GM12878 (cell line): Measurements from ENCODE around the gene SPOCD1. TPM values are rescaled to one million over a fixed set of nuclear protein-coding genes. Genes with fewer than 3 reads are reported as not detected.

Source experiments
- ATAC-seq: fragments of 200-7000 bp; cut with Tn5 transposase; 3 replicates; pipeline ENCODE4 v1.9.1; 2020; ENCODE audit warnings: mild to moderate bottlenecking, moderate library complexity
- BruUV-seq: library from RNA; stranded (reverse); fragments of 400-500 nt; replicated peaks from 2 replicates; lab custom pipeline; 2021; lab: Mats Ljungman, UMichigan
- CTCF ChIA-PET: fragments of 300-600 bp; sonication (Branson Sonifier 250); formaldehyde crosslinking; extraction: SDS; loops from one replicate; lab custom pipeline; 2021; ENCODE audit warnings: inconsistent platforms; lab: Yijun Ruan, JAX
- POLR2A ChIA-PET: fragments of 350-600 bp; formaldehyde crosslinking; extraction: SDS; loops from one replicate; lab custom pipeline; 2021; ENCODE audit warnings: inconsistent platforms; lab: Charles Lee
- RAD21 ChIA-PET: fragments of 300-600 bp; sonication (Branson Sonifier 250); formaldehyde crosslinking; loops from one replicate; lab custom pipeline; 2023; ENCODE audit warnings: antibody characterized with exemption; ENCODE audit not compliant: unreplicated experiment; lab: Charles Lee
- SMC1A ChIA-PET: fragments of 300-600 bp; sonication (Branson Sonifier 250); formaldehyde crosslinking; loops from one replicate; lab custom pipeline; 2023; ENCODE audit not compliant: unreplicated experiment, uncharacterized antibody; lab: Charles Lee
- DNase-seq: peaks from one replicate; pipeline ENCODE4 v3.0.0-alpha.2; 2011; ENCODE audit warnings: low read depth, low spot score
- FAIRE-seq: peaks from 3 replicates; lab custom pipeline; 2011; peaks lifted over from hg19 to GRCh38; lab: Jason Lieb, UNC
- H2AFZ ChIP-seq: 2 replicates; pipeline ENCODE4 v1.6.0; 2011; ENCODE audit warnings: low read depth, low read length, control low read depth; ENCODE audit not compliant: control insufficient read depth
- H3K27ac ChIP-seq: 2 replicates; pipeline ENCODE4 v1.5.1; 2011; ENCODE audit warnings: control low read depth; ENCODE audit not compliant: control insufficient read depth, insufficient read depth
- H3K27me3 ChIP-seq, 2 experiments: replicated peaks in 1 of 2; 2 replicates each; pipeline versions ENCODE4 v1.6.0 to v1.6.1; 2011; ENCODE audit warnings: low read length in 1 of 2; ENCODE audit not compliant: control insufficient read depth in 2 of 2, insufficient read depth in 2 of 2
- H3K36me3 ChIP-seq, 2 experiments: 2 replicates each; pipeline ENCODE4 v1.5.1; 2011; ENCODE audit warnings: low read length in 1 of 2; ENCODE audit not compliant: control insufficient read depth in 2 of 2, insufficient read depth in 2 of 2
- H3K4me1 ChIP-seq: 2 replicates; pipeline ENCODE4 v1.6.1; 2011; ENCODE audit warnings: mild to moderate bottlenecking, low read length, moderate library complexity, mixed read lengths; ENCODE audit not compliant: control insufficient read depth, insufficient read depth
- H3K4me2 ChIP-seq: 2 replicates; pipeline ENCODE4 v1.6.0; 2011; ENCODE audit warnings: control low read depth; ENCODE audit not compliant: control insufficient read depth, insufficient read depth
- H3K4me3 ChIP-seq: fragments of 200-600 bp; sonication (generic); 2 replicates; pipeline ENCODE4 v1.5.1; 2016
- H3K79me2 ChIP-seq: 2 replicates; pipeline ENCODE4 v1.6.0; 2011; ENCODE audit warnings: low read length; ENCODE audit not compliant: control insufficient read depth, insufficient read depth
- H3K9ac ChIP-seq: 2 replicates; pipeline ENCODE4 v1.8.0; 2011; ENCODE audit warnings: low read length, control low read depth, mixed read lengths; ENCODE audit not compliant: control insufficient read depth, insufficient read depth
- H3K9me3 ChIP-seq: replicated peaks from 3 replicates; pipeline ENCODE4 v1.5.1; 2011; ENCODE audit warnings: mild to moderate bottlenecking, low read length; ENCODE audit not compliant: control insufficient read depth, insufficient read depth
- H4K20me1 ChIP-seq: 2 replicates; pipeline ENCODE4 v1.6.0; 2011; ENCODE audit not compliant: control insufficient read depth, insufficient read depth
- CREB1 ChIP-seq: IDR thresholded peaks from 2 replicates; pipeline ENCODE4 v1.6.1; 2012; ENCODE audit warnings: low read depth, mild to moderate bottlenecking, inconsistent platforms
- DPF2 ChIP-seq: fragments of 450-650 bp; IDR thresholded peaks from 2 replicates; pipeline ENCODE4 v1.6.1; 2017; ENCODE audit warnings: mild to moderate bottlenecking
- EGR1 ChIP-seq, 2 experiments: IDR thresholded peaks; 1 replicate in 1 of 2; 2 replicates in 1 of 2; pipeline ENCODE4 v1.6.1; 2011 to 2012; ENCODE audit warnings: low read depth in 2 of 2, low read length in 2 of 2, borderline replicate concordance in 1 of 2, mild to moderate bottlenecking in 1 of 2, moderate library complexity in 1 of 2
- HDAC6 ChIP-seq: fragments of 200-600 bp; sonication (generic); IDR thresholded peaks from one replicate; pipeline ENCODE4 v1.8.0; 2017; ENCODE audit warnings: antibody characterized with exemption; ENCODE audit not compliant: unreplicated experiment
- IKZF1 ChIP-seq: fragments of 450-650 bp; conservative IDR thresholded peaks from 2 replicates; pipeline ENCODE4 v1.6.1; 2017; ENCODE audit warnings: antibody characterized with exemption, mild to moderate bottlenecking
- MEF2B ChIP-seq: fragments of 450-650 bp; IDR thresholded peaks from 2 replicates; pipeline ENCODE4 v1.6.1; 2018; ENCODE audit warnings: mild to moderate bottlenecking, moderate library complexity; ENCODE audit not compliant: partially characterized antibody, poor library complexity, severe bottlenecking
- MTA3 ChIP-seq: IDR thresholded peaks from 2 replicates; pipeline ENCODE4 v1.6.1; 2012; ENCODE audit warnings: low read length, inconsistent platforms, borderline replicate concordance
- NKRF ChIP-seq: fragments of 450-650 bp; conservative IDR thresholded peaks from 2 replicates; pipeline ENCODE4 v1.6.1; 2017; ENCODE audit warnings: mild to moderate bottlenecking, moderate library complexity
- NR2F1 ChIP-seq: fragments of 450-650 bp; conservative IDR thresholded peaks from 2 replicates; pipeline ENCODE4 v1.6.1; 2017; ENCODE audit warnings: mild to moderate bottlenecking
- PBX3 ChIP-seq: IDR thresholded peaks from 2 replicates; pipeline ENCODE4 v1.6.1; 2011; ENCODE audit warnings: mild to moderate bottlenecking, low read depth, low read length, moderate library complexity; ENCODE audit not compliant: insufficient replicate concordance
- POLR2A ChIP-seq: IDR thresholded peaks from 2 replicates; pipeline ENCODE4 v1.6.1; 2011; ENCODE audit warnings: low read depth, mild to moderate bottlenecking, low read length
- RAD21 ChIP-seq: IDR thresholded peaks from 2 replicates; pipeline ENCODE4 v1.6.1; 2011; ENCODE audit warnings: mild to moderate bottlenecking, low read depth, low read length, moderate library complexity; ENCODE audit not compliant: insufficient read depth
- SIN3A ChIP-seq: IDR thresholded peaks from 2 replicates; pipeline ENCODE4 v1.6.1; 2012; ENCODE audit warnings: low read depth, low read length, improper control_type of control experiment
- SMARCA5 ChIP-seq: fragments of 450-650 bp; IDR thresholded peaks from 2 replicates; pipeline ENCODE4 v1.6.1; 2017; ENCODE audit warnings: mild to moderate bottlenecking
- TCF12 ChIP-seq: IDR thresholded peaks from 2 replicates; pipeline ENCODE4 v1.6.1; 2011; ENCODE audit warnings: low read depth, mild to moderate bottlenecking, low read length
- USF1 ChIP-seq: IDR thresholded peaks from 2 replicates; pipeline ENCODE4 v1.6.1; 2011; ENCODE audit warnings: borderline replicate concordance, low read depth, mild to moderate bottlenecking, moderate library complexity, mixed read lengths, low read length; ENCODE audit not compliant: insufficient read depth; ENCODE audit errors: extremely low read length
- ZSCAN29 ChIP-seq: fragments of 450-650 bp; IDR thresholded peaks from 2 replicates; pipeline ENCODE4 v1.6.1; 2017; ENCODE audit warnings: mild to moderate bottlenecking, moderate library complexity
- WGBS: methylation state at CpG from one replicate; pipeline ENCODE4 v1.1.6; 2016; ENCODE audit warnings: low lambda C conversion rate; ENCODE audit not compliant: insufficient replicate concordance, insufficient coverage; ENCODE audit errors: missing lambda C conversion rate; 5-methylcytosine and 5-hydroxymethylcytosine counted together
- in situ Hi-C: fragments of 300-500 bp; cut with MboI; formaldehyde crosslinking; loops from 9 replicates; pipeline ENCODE4 v1.14.3; 2018; ENCODE audit warnings: mixed read lengths
- intact Hi-C: fragments of 100-400 bp; cut with micrococcal nuclease; formaldehyde crosslinking; loops from one replicate; pipeline ENCODE4 v1.14.2; 2022; ENCODE audit not compliant: unreplicated experiment
- polyA plus RNA-seq, 11 experiments: library from polyadenylated mRNA; depleted of rRNA in 4 of 11; unstranded in 6 of 11; stranded (reverse) in 5 of 11; fragments of >200 nt; fragmentation: Nextera tagmentation in 4 of 11; fragmentation: Illumina TruSeq in 1 of 11; extraction: Ambion mirVana in 4 of 11; extraction: Trizol in 1 of 11; gene quantifications; 1 replicate in 1 of 11; 2 replicates in 10 of 11; pipeline versions ENCODE4 v1.2.1 to v1.2.3, GENCODE V29; 2011 to 2016; ENCODE audit warnings: inconsistent platforms in 2 of 11, missing spikeins in 2 of 11, low read depth in 1 of 11
- total RNA-seq, 4 experiments: library from RNA; depleted of rRNA in 3 of 4; stranded (reverse); fragments of >200 nt in 3 of 4; fragmentation: Illumina TruSeq in 1 of 4; extraction: Trizol in 1 of 4; gene quantifications; 2 replicates each; pipeline versions ENCODE4 v1.2.1 to v1.2.3, GENCODE V29; 2013 to 2021

Gene SPOCD1
- total and polyA plus RNA-seq, 10 of the 15 experiments (the other 5 are each of a cell fraction or from before 2014, with no cell fraction given): 0.02 to 0.65 (median 0.13) TPM; not detected in 4

- H3K27me3 ChIP-seq: peaks cover 20 to 24% of the 10 kb centered on the region in 2 experiments
- RAD21 ChIA-PET: interaction anchor here (1.1 to 2.1 kb wide), 4 partner anchors 28 to 224 kb away, joined by 3 to 8 read pairs (median 4); no protein-coding TSS in a partner anchor
- H3K36me3 ChIP-seq: no peaks in the 10 kb centered on the region
- no peaks in the 10 kb centered on the region for H3K79me2 ChIP-seq
- H3K9ac ChIP-seq: no peak overlapping the region
- no peak for DNase-seq
- 2% methylated on average over 33 of the region's 63 CpGs for WGBS
- CTCF ChIA-PET: interaction anchor here (0.6 to 3.6 kb wide), 3 partner anchors 15 to 114 kb away, joined by 3 to 18 read pairs (median 11); no protein-coding TSS in a partner anchor
- H4K20me1 ChIP-seq: no peaks in the 10 kb centered on the region
- intact Hi-C loops: no loop called here
- SMC1A ChIA-PET: interaction anchor here (1.1 to 1.4 kb wide), 2 partner anchors 15 to 16 kb away, joined by 4 read pairs; no protein-coding TSS in a partner anchor
- no peak overlapping the region for H3K4me3 ChIP-seq
- no peaks in the 10 kb centered on the region for H3K9me3 ChIP-seq
- no peak overlapping the region for H3K27ac ChIP-seq
- in situ Hi-C loops: no loop called here
- ATAC-seq: peak; percentile 69
- no peak for FAIRE-seq
- POLR2A ChIA-PET: interaction anchor here (0.6 kb wide), 2 partner anchors 13 to 610 kb away, joined by 3 to 6 read pairs; no protein-coding TSS in a partner anchor
- peak overlapping the region; percentile 75 for H3K4me2 ChIP-seq
- no TSS peak for BruUV-seq
- peak overlapping the region; percentile 60 for H2AFZ ChIP-seq
- peaks cover 8% of the 10 kb centered on the region for H3K4me1 ChIP-seq
- no peak for TF ChIP-seq CREB1
- no peak for TF ChIP-seq USF1
- TF ChIP-seq IKZF1: peak; percentile 22; the same call in 1 of the 2 replicates
- no peak for TF ChIP-seq POLR2A
- peak; percentile 55 for TF ChIP-seq PBX3
- TF ChIP-seq SMARCA5: 0 out of 2 replicates have a peak, but pooled peaks have one; percentile 13
- no peak for TF ChIP-seq HDAC6
- peak in 1 of 2 experiments; percentile 75; a peak in 1 of 3 replicates for TF ChIP-seq EGR1 (IDR thresholded peaks at IDR 0.05; ENCODE audit: borderline replicate concordance in 1 of 2, low read depth in 2 of 2, low read length in 2 of 2)
- 0 out of 2 replicates have a peak, but pooled peaks have one; percentile 39 for TF ChIP-seq NKRF
- TF ChIP-seq NR2F1: peak; percentile 53; the same call in 1 of the 2 replicates
- 0 out of 2 replicates have a peak, but pooled peaks have one; percentile 30 for TF ChIP-seq DPF2
- TF ChIP-seq ZSCAN29: no peak
- 0 out of 2 replicates have a peak, but pooled peaks have one; percentile 46 for TF ChIP-seq SIN3A
- TF ChIP-seq MTA3: no peak
- TF ChIP-seq MEF2B: peak; percentile 9
- TF ChIP-seq TCF12: peak; percentile 65; the same call in 1 of the 2 replicates
- no peak for TF ChIP-seq RAD21
Measured at GRCh38 chr1:31760471-31761470, 55.1 kb downstream of the SPOCD1 start.
